K562 (cell line): ENCODE results near the gene VAMP4. TPM values are rescaled to one million over a fixed set of nuclear protein-coding genes. Genes with fewer than 3 reads are reported as not detected.

Source experiments
- ATAC-seq: fragments of 200-7000 bp; cut with Tn5 transposase; 3 replicates; pipeline ENCODE4 v1.9.1; 2020; ENCODE audit warnings: moderate library complexity
- BruUV-seq: library from RNA; stranded (reverse); fragments of 400-500 nt; replicated peaks from 2 replicates; lab custom pipeline; 2021; lab: Mats Ljungman, UMichigan
- CTCF ChIA-PET: fragments of 300-600 bp; formaldehyde crosslinking; extraction: SDS; loops from one replicate; lab custom pipeline; 2021; ENCODE audit warnings: low intra/inter-chr PET ratio; lab: Yijun Ruan, JAX
- POLR2A ChIA-PET: fragments of 300-600, 350-650 bp; sonication (Branson Sonifier 250); formaldehyde crosslinking; extraction: SDS; loops from one replicate; lab custom pipeline; 2021; ENCODE audit warnings: antibody characterized with exemption, inconsistent platforms; lab: Yijun Ruan, JAX
- DNase-seq, 4 experiments: peaks; one replicate each; pipeline versions ENCODE4 v3.0.0 to v3.0.0-alpha.2; 2011 to 2018; ENCODE audit warnings: low spot score in 3 of 4, mixed read lengths in 3 of 4; ENCODE audit errors: extremely low read depth in 1 of 4
- FAIRE-seq: peaks from 2 replicates; lab custom pipeline; 2011; peaks lifted over from hg19 to GRCh38; lab: Jason Lieb, UNC
- H2AFZ ChIP-seq: 2 replicates; pipeline ENCODE4 v1.6.0; 2011; ENCODE audit warnings: low read depth, low read length, control low read depth, inconsistent platforms
- H3K27ac ChIP-seq: fragments of 200-600 bp; 3 replicates; pipeline ENCODE4 v1.8.0; 2011; ENCODE audit warnings: low read depth, mild to moderate bottlenecking, control low read depth, inconsistent platforms, low read length, moderate library complexity, mixed read lengths; ENCODE audit errors: extremely low read depth
- H3K27me3 ChIP-seq, 2 experiments: fragments of 300-600 bp in 1 of 2; 2 replicates in 1 of 2; 3 replicates in 1 of 2; pipeline versions ENCODE4 v1.6.0 to v1.8.0; 2011; ENCODE audit warnings: inconsistent platforms in 2 of 2, low read length in 2 of 2, mild to moderate bottlenecking in 1 of 2, mixed read lengths in 1 of 2, moderate library complexity in 1 of 2; ENCODE audit not compliant: control insufficient read depth in 2 of 2, insufficient read depth in 2 of 2
- H3K36me3 ChIP-seq: fragments of 300-600 bp; 3 replicates; pipeline ENCODE4 v1.8.0; 2011; ENCODE audit warnings: mild to moderate bottlenecking, low read length, inconsistent platforms; ENCODE audit not compliant: control insufficient read depth, insufficient read depth
- H3K4me1 ChIP-seq, 2 experiments: fragments of 200-600 bp in 1 of 2; replicated peaks in 1 of 2; 2 replicates in 1 of 2; 3 replicates in 1 of 2; pipeline versions ENCODE4 v1.5.1 to v1.8.0; 2011; ENCODE audit warnings: inconsistent platforms in 2 of 2, low read length in 2 of 2, mild to moderate bottlenecking in 1 of 2, mixed read lengths in 1 of 2, moderate library complexity in 1 of 2; ENCODE audit not compliant: control insufficient read depth in 2 of 2, insufficient read depth in 2 of 2
- H3K4me2 ChIP-seq: 2 replicates; pipeline ENCODE4 v1.6.1; 2011; ENCODE audit warnings: low read length, control low read depth, inconsistent platforms, mixed read lengths; ENCODE audit not compliant: insufficient read depth
- H3K4me3 ChIP-seq: fragments of 200-600 bp; sonication (generic), shearing (Covaris generic); 2 replicates; pipeline ENCODE4 v1.5.1; 2016; ENCODE audit warnings: control low read depth, inconsistent platforms
- H3K79me2 ChIP-seq: fragments of 200-600 bp; 3 replicates; pipeline ENCODE4 v1.8.0; 2011; ENCODE audit warnings: low read length, inconsistent platforms; ENCODE audit not compliant: control insufficient read depth, insufficient read depth
- H3K9ac ChIP-seq, 2 experiments: 2 replicates each; pipeline versions ENCODE4 v1.6.0 to v1.6.1; 2011; ENCODE audit warnings: low read depth in 2 of 2, low read length in 2 of 2, control low read depth in 1 of 2, inconsistent platforms in 1 of 2, mild to moderate bottlenecking in 1 of 2, mixed read lengths in 1 of 2; ENCODE audit not compliant: insufficient read depth in 1 of 2
- H3K9me1 ChIP-seq: one replicate; pipeline ENCODE4 v1.6.0; 2011; ENCODE audit warnings: inconsistent platforms, mild to moderate bottlenecking, low read length, moderate library complexity; ENCODE audit not compliant: control insufficient read depth, insufficient read depth
- H3K9me3 ChIP-seq: replicated peaks from 2 replicates; pipeline ENCODE4 v1.5.1; 2011; ENCODE audit warnings: low read depth, low read length, inconsistent platforms; ENCODE audit not compliant: control insufficient read depth, insufficient read depth
- H4K20me1 ChIP-seq: replicated peaks from 2 replicates; pipeline ENCODE4 v1.6.1; 2011; ENCODE audit warnings: low read length, inconsistent platforms, mixed read lengths; ENCODE audit not compliant: control insufficient read depth, insufficient read depth
- ATF3 ChIP-seq, 2 experiments: fragments of 450-650 bp in 1 of 2; sonication (generic) in 1 of 2; formaldehyde crosslinking in 1 of 2; IDR thresholded peaks in 1 of 2; conservative IDR thresholded peaks in 1 of 2; 2 replicates each; pipeline versions ENCODE4 v1.6.1 to v1.8.1; 2016 to 2023; ENCODE audit warnings: mild to moderate bottlenecking in 2 of 2, moderate library complexity in 2 of 2, inconsistent platforms in 1 of 2, missing genetic modification reagents in 1 of 2
- CBFA2T3 ChIP-seq: fragments of 450-650 bp; IDR thresholded peaks from 2 replicates; pipeline ENCODE4 v1.6.1; 2017
- CREB3 ChIP-seq: fragments of 450-650 bp; conservative IDR thresholded peaks from 2 replicates; pipeline ENCODE4 v1.6.1; 2016; ENCODE audit warnings: missing genetic modification characterization, low read depth, mild to moderate bottlenecking, missing compliant biosample characterization, moderate library complexity
- ETS1 ChIP-seq: conservative IDR thresholded peaks from 2 replicates; pipeline ENCODE4 v1.6.1; 2011; ENCODE audit warnings: low read depth, mild to moderate bottlenecking, low read length; ENCODE audit not compliant: control insufficient read depth
- FOXK1 ChIP-seq: sonication (generic); formaldehyde crosslinking; IDR thresholded peaks from 2 replicates; pipeline ENCODE4 v1.8.0; 2022; ENCODE audit warnings: missing genetic modification reagents, mild to moderate bottlenecking, borderline replicate concordance
- MCM2 ChIP-seq: fragments of 450-650 bp; IDR thresholded peaks from 2 replicates; pipeline ENCODE4 v1.6.1; 2017; ENCODE audit warnings: low read depth, mild to moderate bottlenecking
- YBX1 ChIP-seq: fragments of 450-650 bp; IDR thresholded peaks from 2 replicates; pipeline ENCODE4 v1.7.1; 2016; ENCODE audit warnings: mild to moderate bottlenecking
- ZBED1 ChIP-seq: IDR thresholded peaks from 2 replicates; pipeline ENCODE4 v1.6.1; 2014
- ZBTB49 ChIP-seq: sonication (generic); formaldehyde crosslinking; IDR thresholded peaks from 2 replicates; pipeline ENCODE4 v1.8.0; 2022; ENCODE audit warnings: missing genetic modification reagents, mild to moderate bottlenecking, borderline replicate concordance
- WGBS: fragments of 100-300 bp; shearing (Covaris generic); methylation state at CpG from one replicate; pipeline ENCODE4 v1.1.6; 2016; ENCODE audit warnings: low coverage, mixed read lengths; ENCODE audit not compliant: insufficient coverage; ENCODE audit errors: missing lambda C conversion rate; 5-methylcytosine and 5-hydroxymethylcytosine counted together
- in situ Hi-C: fragments of 300-500 bp; cut with MboI; formaldehyde crosslinking; loops from 4 replicates; pipeline ENCODE4 v1.15.0; 2018; ENCODE audit warnings: inconsistent platforms, mixed read lengths
- intact Hi-C: fragments of 100-400 bp; cut with micrococcal nuclease; formaldehyde crosslinking; loops from 2 replicates; pipeline ENCODE4 v1.14.2; 2022
- polyA plus RNA-seq, 8 experiments: library from polyadenylated mRNA; depleted of rRNA in 4 of 8; stranded (reverse) in 5 of 8; unstranded in 3 of 8; fragments of >200 nt; fragmentation: Nextera tagmentation in 2 of 8; fragmentation: Illumina TruSeq in 1 of 8; extraction: Ambion mirVana in 2 of 8; extraction: Trizol in 1 of 8; gene quantifications; 2 replicates each; pipeline versions ENCODE4 v1.2.1 to v1.2.3, GENCODE V29; 2011 to 2014; ENCODE audit warnings: inconsistent platforms in 1 of 8, missing spikeins in 1 of 8
- total RNA-seq, 7 experiments: library from RNA; depleted of rRNA in 6 of 7; stranded (reverse); fragments of >200 nt in 6 of 7; fragmentation: Illumina TruSeq in 2 of 7; extraction: Trizol in 2 of 7; gene quantifications; 2 replicates each; pipeline versions ENCODE4 v1.2.1 to v1.2.3, GENCODE V29; 2011 to 2021; ENCODE audit warnings: low replicate concordance in 1 of 7

Gene VAMP4
- total and polyA plus RNA-seq, 9 of the 15 experiments (the other 6 are each of a cell fraction or from before 2014, with no cell fraction given) = 3.3 to 21.4 (median 11.9) TPM

GRCh38 chr1:171783816-171784530 is 42.1 kb upstream of the VAMP4 start (continued):
- no peak for TF ChIP-seq ZBTB49 (CRISPR knock-in tag)
- TF ChIP-seq, all 486 proteins: peak for 0

GRCh38 chr1:171781176-171781875 is 39.5 kb upstream of the VAMP4 start, which contains the start of gene METTL13:
METTL13 (plus strand) TSS chr1:171781660; CDS start chr1:171781968, 308 bp downstream.
- intact Hi-C loops = loop anchor here (1.0 to 2.0 kb wide), 3 partner anchors 19 to 135 kb away; partner anchors contain the start of gene VAMP4
- peaks cover 17 to 28% of the 10 kb centered on the region in 2 experiments; a peak in 4 of 5 replicates for H3K4me1 ChIP-seq
- H3K27ac ChIP-seq = peak within 1 kb of the TSS; percentile 97
- FAIRE-seq (peak; percentile 99), ATAC-seq (peak; percentile 98), DNase-seq (peak; percentile 97 to 100 (median 98))
- H3K36me3 ChIP-seq = peaks cover 39% of the 10 kb centered on the region
- no peaks in the 10 kb centered on the region for H3K27me3 ChIP-seq
- peaks cover 4% of the 10 kb centered on the region; the same call in 1 of the 2 replicates for H3K9me3 ChIP-seq
- peaks cover 3% of the 10 kb centered on the region for H3K9me1 ChIP-seq
- WGBS = 1% methylated on average over 57 of the region's 57 CpGs
- no peaks in the 10 kb centered on the region for H4K20me1 ChIP-seq
- peaks cover 49% of the 10 kb centered on the region for H3K79me2 ChIP-seq
- peak within 1 kb of the TSS; percentile 91 to 95 for H3K9ac ChIP-seq
- H3K4me3 ChIP-seq = peak within 1 kb of the TSS; percentile 76
- peak within 1 kb of the TSS; percentile 95 for H2AFZ ChIP-seq
- POLR2A ChIA-PET = interaction anchor here (0.7 to 2.1 kb wide), 7 partner anchors 9 to 38 kb away, joined by 3 to 11 read pairs (median 4); no protein-coding TSS in a partner anchor
- peak within 1 kb of the TSS; percentile 99 for H3K4me2 ChIP-seq
- no TSS peak for BruUV-seq
- CTCF ChIA-PET = no interaction called here
- in situ Hi-C loops = no loop called here
- no peak for TF ChIP-seq CBFA2T3
- TF ChIP-seq FOXK1 (CRISPR knock-in tag) = no peak
- TF ChIP-seq YBX1 = no peak
- no peak for TF ChIP-seq CREB3 (tag)
- TF ChIP-seq MCM2 = no peak
- peak; percentile 18; the same call in 1 of the 2 replicates for TF ChIP-seq ETS1
- no peak for TF ChIP-seq ZBED1
- peak; percentile 17; the same call in 1 of the 2 replicates for TF ChIP-seq ATF3 (IDR thresholded peaks at IDR 0.05)
- TF ChIP-seq ATF3 (CRISPR knock-in tag; conservative IDR thresholded peaks at IDR 0.05) = no peak
